Measurements from ENCODE around the gene P2RX3. TPM values are rescaled to one million over a fixed set of nuclear protein-coding genes. Genes with fewer than 3 reads are reported as not detected.

P2RX3 gene
- total and polyA plus RNA-seq, 2 of the 8 experiments (the other 6 are each of a cell fraction or from before 2014, with no cell fraction given): 0.45 to 0.47 TPM

GRCh38 chr11:57406337-57406904, 68.3 kb downstream of the P2RX3 start:
- H3K27me3 ChIP-seq (replicated peaks in 1 of 4; ENCODE audit: control insufficient read depth in 3 of 4, extremely low read depth in 1 of 4, insufficient read depth in 3 of 4, low read length in 3 of 4): no peaks in the 10 kb centered on the region
- H3K56ac ChIP-seq (replicated peaks; ENCODE audit: insufficient read length, low read depth, low read length): no peak overlapping the region
- WGBS, 2 experiments (ENCODE audit: extremely low coverage in 1 of 2, insufficient coverage in 1 of 2, insufficient read length in 1 of 2, insufficient replicate concordance in 2 of 2, low coverage in 1 of 2, low lambda C conversion rate in 2 of 2, missing lambda C conversion rate in 1 of 2): 90% methylated on average over 4 of the region's 4 CpGs; no CpG with 5 or more reads in 1 of the 2 experiments
- no peak for FAIRE-seq
- H4K8ac ChIP-seq (ENCODE audit: extremely low read depth, insufficient read depth, low read length): no peak overlapping the region
- H3K79me2 ChIP-seq (ENCODE audit: control insufficient read depth in 1 of 2, insufficient read depth in 2 of 2, low read length in 2 of 2): no peaks in the 10 kb centered on the region
- no peak overlapping the region for H2BK5ac ChIP-seq (ENCODE audit: low read depth, low read length)
- no peak overlapping the region for H4K91ac ChIP-seq (replicated peaks; ENCODE audit: insufficient read length, low read length)
- H3K14ac ChIP-seq (ENCODE audit: insufficient read length): no peak overlapping the region
- no peak overlapping the region for H4K5ac ChIP-seq (ENCODE audit: insufficient read length, low read depth, low read length)
- ChIA-PET POLR2A (ENCODE audit: partially characterized antibody) (interaction anchor here (0.8 to 1.8 kb wide), 4 partner anchors 11 to 48 kb away, joined by 3 to 5 read pairs (median 4); no protein-coding TSS in a partner anchor), CTCF (ENCODE audit: partially characterized antibody) (interaction anchor here (0.6 to 1.0 kb wide), 2 partner anchors 19 to 111 kb away, joined by 3 read pairs; no protein-coding TSS in a partner anchor)
- no peak overlapping the region for H2BK15ac ChIP-seq (ENCODE audit: low read length)
- H3K36me3 ChIP-seq (ENCODE audit: control insufficient read depth in 2 of 4, insufficient read depth in 4 of 4, low read length in 3 of 4): peaks cover 4 to 27% (median 19%) of the 10 kb centered on the region in 4 experiments; a peak in 6 of 8 replicates
- H3K9ac ChIP-seq (replicated peaks in 1 of 4; ENCODE audit: extremely low read depth in 1 of 4, low read depth in 3 of 4, low read length in 3 of 4): no peak overlapping the region; a peak in 1 of 7 replicates
- H2AK5ac ChIP-seq (ENCODE audit: low read depth, low read length): no peak overlapping the region
- no peaks in the 10 kb centered on the region for H3K9me3 ChIP-seq (ENCODE audit: insufficient read depth in 2 of 2, low read depth in 1 of 2, low read length in 1 of 2)
- no peak overlapping the region for H3K4me3 ChIP-seq (ENCODE audit: extremely low read depth in 1 of 4, insufficient read depth in 2 of 4, low read depth in 3 of 4, low read length in 4 of 4)
- H2BK12ac ChIP-seq (ENCODE audit: low read depth, low read length): no peak overlapping the region
- no peak for DNase-seq (ENCODE audit: low read depth in 1 of 2, low spot score in 2 of 2)
- H3K4me2 ChIP-seq (ENCODE audit: insufficient read depth in 1 of 2, low read depth in 2 of 2, low read length in 2 of 2): no peak overlapping the region
- no peak overlapping the region for H2BK120ac ChIP-seq (replicated peaks; ENCODE audit: low read depth, low read length)
- H3K23ac ChIP-seq (ENCODE audit: insufficient read length): no peak overlapping the region
- no peaks in the 10 kb centered on the region for H3K4me1 ChIP-seq (replicated peaks in 1 of 4; ENCODE audit: control insufficient read depth in 3 of 4, insufficient read depth in 4 of 4, low read length in 3 of 4)
- H3K4ac ChIP-seq (replicated peaks; ENCODE audit: insufficient read length, low read depth, low read length): no peak overlapping the region
- H2BK20ac ChIP-seq (ENCODE audit: low read length): no peak overlapping the region
- H4K20me1 ChIP-seq (replicated peaks in 1 of 2; ENCODE audit: control insufficient read depth in 1 of 2, insufficient read depth in 2 of 2, low read length in 2 of 2): peaks cover 0 to 1% of the 10 kb centered on the region in 2 experiments
- H3K27ac ChIP-seq (ENCODE audit: low read depth, low read length): no peak overlapping the region
- no peaks in the 10 kb centered on the region for H3K23me2 ChIP-seq (ENCODE audit: low read depth, low read length)
- H3K18ac ChIP-seq (ENCODE audit: extremely low read depth, low read length): no peak overlapping the region
- no peak overlapping the region for H2AFZ ChIP-seq (ENCODE audit: low read length)
- H3K79me1 ChIP-seq (ENCODE audit: low read depth, low read length): no peaks in the 10 kb centered on the region; the same call in 1 of the 2 replicates
- TF ChIP-seq SIN3A (conservative IDR thresholded peaks at IDR 0.05 in 1 of 2, IDR thresholded peaks at IDR 0.05 in 1 of 2; ENCODE audit: low read depth in 1 of 2, low read length in 2 of 2) (no peak), CREB1 (IDR thresholded peaks at IDR 0.05) (no peak), ASH2L (IDR thresholded peaks at IDR 0.05; ENCODE audit: low read length) (no peak), TCF12 (IDR thresholded peaks at IDR 0.05; ENCODE audit: low read depth, low read length) (no peak), CBX5 (IDR thresholded peaks at IDR 0.05; ENCODE audit: low read depth, low read length) (no peak), MAX (IDR thresholded peaks at IDR 0.05) (no peak), RAD21 (IDR thresholded peaks at IDR 0.05 in 1 of 2, conservative IDR thresholded peaks at IDR 0.05 in 1 of 2; ENCODE audit: low read depth in 2 of 2, low read length in 2 of 2) (no peak), FOSL1 (IDR thresholded peaks at IDR 0.05; ENCODE audit: insufficient read depth, low read depth, low read length) (no peak), USF2 (IDR thresholded peaks at IDR 0.05; ENCODE audit: low read length) (no peak), YY1 (IDR thresholded peaks at IDR 0.05; ENCODE audit: low read depth, low read length) (no peak)

All from H1 (cell line).